GM23338 (cell line): Measurements from ENCODE around the gene CNTRL. TPM values are rescaled to one million over a fixed set of nuclear protein-coding genes. Genes with fewer than 3 reads are reported as not detected.

Source experiments
- ATAC-seq: fragments of 200-7000 bp; cut with Tn5 transposase; 3 replicates; pipeline ENCODE4 v1.9.1; 2020
- DNase-seq: peaks from one replicate; pipeline ENCODE4 v3.0.0-alpha.2; 2015; ENCODE audit warnings: low spot score
- H2AFZ ChIP-seq: fragments of 200-600 bp; sonication (generic); 2 replicates; pipeline ENCODE4 v1.8.0; 2016; ENCODE audit warnings: antibody characterized with exemption, mild to moderate bottlenecking, moderate library complexity
- H3F3A ChIP-seq: fragments of 200-600 bp; sonication (generic); replicated peaks from 2 replicates; pipeline ENCODE4 v1.8.0; 2017; ENCODE audit warnings: antibody characterized with exemption, mixed run types, low read depth
- H3K27ac ChIP-seq: fragments of 200-600 bp; sonication (generic); 2 replicates; pipeline ENCODE4 v1.6.1; 2016; ENCODE audit warnings: low read depth
- H3K27me3 ChIP-seq: fragments of 200-600 bp; sonication (generic); 2 replicates; pipeline ENCODE4 v1.8.0; 2016; ENCODE audit warnings: mild to moderate bottlenecking, mixed run types, moderate library complexity; ENCODE audit not compliant: insufficient read depth
- H3K36me3 ChIP-seq: fragments of 200-600 bp; sonication (generic); 2 replicates; pipeline ENCODE4 v1.8.0; 2016; ENCODE audit warnings: mild to moderate bottlenecking; ENCODE audit not compliant: insufficient read depth
- H3K4me1 ChIP-seq: fragments of 200-600 bp; sonication (generic); 2 replicates; pipeline ENCODE4 v1.8.0; 2016; ENCODE audit warnings: mild to moderate bottlenecking, moderate library complexity; ENCODE audit not compliant: insufficient read depth
- H3K4me2 ChIP-seq: fragments of 200-600 bp; sonication (generic); 2 replicates; pipeline ENCODE4 v1.7.1; 2017; ENCODE audit warnings: mixed run types
- H3K4me3 ChIP-seq: fragments of 200-600 bp; sonication (generic); 2 replicates; pipeline ENCODE4 v1.6.1; 2016; ENCODE audit warnings: mixed run types
- H3K79me2 ChIP-seq: fragments of 200-600 bp; sonication (generic); replicated peaks from 2 replicates; pipeline ENCODE4 v1.8.0; 2017; ENCODE audit warnings: mild to moderate bottlenecking; ENCODE audit not compliant: insufficient read depth
- H3K9me2 ChIP-seq: fragments of 200-600 bp; sonication (generic); 2 replicates; pipeline ENCODE4 v1.8.0; 2017; ENCODE audit not compliant: insufficient read depth
- H4K20me1 ChIP-seq: fragments of 200-600 bp; sonication (generic); replicated peaks from 2 replicates; pipeline ENCODE4 v1.8.0; 2017; ENCODE audit warnings: mild to moderate bottlenecking; ENCODE audit not compliant: insufficient read depth
- H3K27ac Mint-ChIP-seq: 2 replicates; pipeline ENCODE4 v1.8.0; 2020; ENCODE audit warnings: inconsistent platforms, mild to moderate bottlenecking, moderate library complexity, mixed read lengths
- H3K27me3 Mint-ChIP-seq: 3 replicates; pipeline ENCODE4 v1.8.0; 2022; ENCODE audit warnings: low read depth, mild to moderate bottlenecking, moderate library complexity, mixed read lengths, inconsistent platforms; ENCODE audit not compliant: insufficient read depth, poor library complexity
- H3K36me3 Mint-ChIP-seq: 3 replicates; pipeline ENCODE4 v1.8.0; 2021; ENCODE audit warnings: low read depth, mild to moderate bottlenecking, inconsistent platforms, moderate library complexity, mixed read lengths
- H3K4me1 Mint-ChIP-seq: 3 replicates; pipeline ENCODE4 v1.8.0; 2020; ENCODE audit warnings: mild to moderate bottlenecking, inconsistent platforms, mixed read lengths
- H3K4me3 Mint-ChIP-seq: 3 replicates; pipeline ENCODE4 v1.8.0; 2021; ENCODE audit warnings: moderate library complexity, mild to moderate bottlenecking, inconsistent platforms, mixed read lengths
- H3K9me3 Mint-ChIP-seq: 3 replicates; pipeline ENCODE4 v1.8.0; 2020; ENCODE audit warnings: moderate library complexity, mild to moderate bottlenecking, inconsistent platforms, mixed read lengths
- CREB1 ChIP-seq: fragments of 250-450 bp; sonication (Bioruptor Pico); IDR thresholded peaks from 2 replicates; pipeline ENCODE4 v1.5.0; 2020; ENCODE audit warnings: low read depth, mild to moderate bottlenecking, moderate library complexity
- CTCF ChIP-seq, 2 experiments: fragments of 200-600 bp in 1 of 2; sonication (generic) in 1 of 2; conservative IDR thresholded peaks; 2 replicates each; pipeline versions ENCODE4 v1.5.1 to v1.6.1; 2016 to 2017; ENCODE audit warnings: antibody characterized with exemption in 2 of 2, low read depth in 2 of 2, mild to moderate bottlenecking in 2 of 2, moderate library complexity in 1 of 2
- ETS1 ChIP-seq: IDR thresholded peaks from 2 replicates; pipeline ENCODE4 v1.6.1; 2016; ENCODE audit warnings: antibody characterized with exemption
- EZH2 ChIP-seq: fragments of 200-600 bp; sonication (generic); IDR thresholded peaks from one replicate; pipeline ENCODE4 v1.8.0; 2017; ENCODE audit warnings: antibody characterized with exemption, mild to moderate bottlenecking, low read depth; ENCODE audit not compliant: unreplicated experiment
- EZH2phosphoT487 ChIP-seq: fragments of 200-600 bp; sonication (generic); IDR thresholded peaks from one replicate; pipeline ENCODE4 v1.8.1; 2018; ENCODE audit warnings: antibody characterized with exemption; ENCODE audit not compliant: unreplicated experiment
- NANOG ChIP-seq: IDR thresholded peaks from 2 replicates; pipeline ENCODE4 v1.6.1; 2016; ENCODE audit warnings: antibody characterized with exemption, borderline replicate concordance
- POLR2AphosphoS5 ChIP-seq: IDR thresholded peaks from 2 replicates; pipeline ENCODE4 v1.6.1; 2016; ENCODE audit warnings: antibody characterized with exemption, low read depth
- REST ChIP-seq: IDR thresholded peaks from one replicate; pipeline ENCODE4 v1.6.1; 2018; ENCODE audit warnings: antibody characterized with exemption; ENCODE audit not compliant: unreplicated experiment
- STAT1 ChIP-seq: IDR thresholded peaks from one replicate; pipeline ENCODE4 v1.6.1; 2016; ENCODE audit warnings: antibody characterized with exemption; ENCODE audit not compliant: unreplicated experiment
- ZNF114 ChIP-seq: fragments of 250-450 bp; sonication (Bioruptor Pico); IDR thresholded peaks from 2 replicates; pipeline ENCODE4 v1.5.0; 2020; ENCODE audit warnings: mild to moderate bottlenecking, moderate library complexity
- ZNF331 ChIP-seq: fragments of 250-450 bp; sonication (Bioruptor Pico); IDR thresholded peaks from 2 replicates; pipeline ENCODE4 v1.5.0; 2020; ENCODE audit warnings: low read depth, mild to moderate bottlenecking, moderate library complexity
- ZNF462 ChIP-seq: fragments of 250-450 bp; sonication (Bioruptor Pico); IDR thresholded peaks from 2 replicates; pipeline ENCODE4 v1.5.0; 2020; ENCODE audit warnings: mild to moderate bottlenecking, moderate library complexity
- polyA plus RNA-seq: library from polyadenylated mRNA; unstranded; fragments of >200 nt; fragmentation: Nextera tagmentation; extraction: Ambion mirVana; gene quantifications from 2 replicates; pipeline ENCODE4 v1.2.1, GENCODE V29; 2016
- total RNA-seq: library from RNA; depleted of rRNA; stranded (reverse); fragments of >200 nt; shearing (Covaris generic); gene quantifications from 2 replicates; pipeline ENCODE4 v1.2.3, GENCODE V29; 2014

The CNTRL gene
- total and polyA plus RNA-seq, 2 experiments from 2014 or later = 9.2 to 11.7 TPM

- Histone ChIP-seq H4K20me1 (peaks cover 9% of the 10 kb centered on the region; the same call in 1 of the 2 replicates), H3K27ac (no peak overlapping the region), H3K27me3 (no peaks in the 10 kb centered on the region), H3K79me2 (peaks cover 47% of the 10 kb centered on the region), H3F3A (no peaks in the 10 kb centered on the region), H3K4me1 (no peaks in the 10 kb centered on the region), H3K4me3 (no peak overlapping the region), H3K36me3 (0 out of 2 replicates have a peak, but pooled peaks cover 2% of the 10 kb centered on the region), H2AFZ (no peak overlapping the region), H3K9me2 (no peaks in the 10 kb centered on the region), H3K4me2 (no peak overlapping the region)
- Mint-ChIP-seq H3K27ac (no peak overlapping the region), H3K4me1 (peaks cover 5% of the 10 kb centered on the region; the same call in 2 of the 3 replicates), H3K27me3 (no peaks in the 10 kb centered on the region), H3K9me3 (no peaks in the 10 kb centered on the region), H3K4me3 (no peak overlapping the region), H3K36me3 (peaks cover 17% of the 10 kb centered on the region; the same call in 2 of the 3 replicates)
- TF ChIP-seq STAT1 (no peak), ZNF462 (CRISPR knock-in tag) (no peak), EZH2 (no peak), CREB1 (CRISPR knock-in tag) (no peak), POLR2AphosphoS5 (no peak), ZNF331 (no peak), ZNF114 (CRISPR knock-in tag) (no peak), ETS1 (no peak), REST (no peak), EZH2phosphoT487 (no peak), NANOG (no peak), CTCF (conservative IDR thresholded peaks at IDR 0.05; ENCODE audit: low read depth in 2 of 2) (no peak)
- ATAC-seq (no peak), DNase-seq (no peak)
Measured at GRCh38 chr9:121185774-121186403, 111.1 kb downstream of the CNTRL start.
